ENCODE results near the gene PXMP2.

DNA sequence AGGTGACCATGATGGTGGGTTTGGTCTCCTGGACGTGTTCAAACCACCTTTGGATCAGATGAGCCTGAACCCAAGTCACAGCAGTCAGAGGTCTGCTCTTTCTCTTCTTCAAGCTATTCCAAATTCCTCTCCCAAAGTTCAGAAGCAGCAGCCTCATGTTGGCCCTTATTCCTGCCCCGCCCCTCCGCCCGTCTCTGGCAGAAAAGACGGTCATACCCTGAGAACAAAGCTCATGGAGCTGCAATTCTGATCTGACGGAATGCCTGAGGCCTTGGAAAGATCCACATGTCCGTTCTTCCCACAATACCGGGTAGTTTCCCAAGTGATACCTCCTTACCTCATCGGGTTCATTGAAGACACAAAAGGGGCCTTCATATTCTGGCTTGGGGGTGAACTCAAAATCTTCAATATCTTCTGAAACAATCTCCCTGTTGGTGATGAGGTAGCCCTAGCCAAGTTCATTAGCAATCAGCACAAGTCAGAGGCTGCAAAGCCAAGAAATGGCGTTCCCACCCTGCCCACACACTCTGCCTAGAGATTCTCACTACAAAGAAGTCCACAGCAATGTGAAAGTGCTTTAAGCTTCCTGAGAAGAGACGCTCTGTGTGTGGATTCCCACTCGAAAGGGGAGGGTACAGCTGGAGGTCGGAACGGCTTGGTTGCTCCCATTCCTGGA, 11.5 kb upstream of the PXMP2 start:
- TF ChIP-seq, protein P1, sequence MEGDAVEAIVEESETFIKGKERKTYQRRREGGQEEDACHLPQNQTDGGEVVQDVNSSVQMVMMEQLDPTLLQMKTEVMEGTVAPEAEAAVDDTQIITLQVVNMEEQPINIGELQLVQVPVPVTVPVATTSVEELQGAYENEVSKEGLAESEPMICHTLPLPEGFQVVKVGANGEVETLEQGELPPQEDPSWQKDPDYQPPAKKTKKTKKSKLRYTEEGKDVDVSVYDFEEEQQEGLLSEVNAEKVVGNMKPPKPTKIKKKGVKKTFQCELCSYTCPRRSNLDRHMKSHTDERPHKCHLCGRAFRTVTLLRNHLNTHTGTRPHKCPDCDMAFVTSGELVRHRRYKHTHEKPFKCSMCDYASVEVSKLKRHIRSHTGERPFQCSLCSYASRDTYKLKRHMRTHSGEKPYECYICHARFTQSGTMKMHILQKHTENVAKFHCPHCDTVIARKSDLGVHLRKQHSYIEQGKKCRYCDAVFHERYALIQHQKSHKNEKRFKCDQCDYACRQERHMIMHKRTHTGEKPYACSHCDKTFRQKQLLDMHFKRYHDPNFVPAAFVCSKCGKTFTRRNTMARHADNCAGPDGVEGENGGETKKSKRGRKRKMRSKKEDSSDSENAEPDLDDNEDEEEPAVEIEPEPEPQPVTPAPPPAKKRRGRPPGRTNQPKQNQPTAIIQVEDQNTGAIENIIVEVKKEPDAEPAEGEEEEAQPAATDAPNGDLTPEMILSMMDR (conservative IDR thresholded peaks at IDR 0.05; ENCODE audit: low read length) = no peak
- TF ChIP-seq EZH2phosphoT487 (IDR thresholded peaks at IDR 0.05; ENCODE audit: borderline replicate concordance) = no peak
